Osteocyte (in vitro differentiated cells): Measurements from ENCODE around the gene HMG20A. TPM values are rescaled to one million over a fixed set of nuclear protein-coding genes. Genes with fewer than 3 reads are reported as not detected.

Experiments used
- DNase-seq: peaks from one replicate; pipeline ENCODE4 v3.0.0; 2021; ENCODE audit warnings: mixed read lengths; ENCODE audit not compliant: unreplicated experiment; ENCODE audit errors: extremely low spot score
- H3K27ac Mint-ChIP-seq: one replicate; pipeline ENCODE4 v1.8.0; 2021; ENCODE audit warnings: mild to moderate bottlenecking, mixed read lengths; ENCODE audit not compliant: unreplicated experiment
- H3K27me3 Mint-ChIP-seq: one replicate; pipeline ENCODE4 v1.8.0; 2021; ENCODE audit warnings: mixed read lengths; ENCODE audit not compliant: unreplicated experiment
- H3K36me3 Mint-ChIP-seq: one replicate; pipeline ENCODE4 v1.8.0; 2021; ENCODE audit warnings: mixed read lengths; ENCODE audit not compliant: unreplicated experiment
- H3K4me1 Mint-ChIP-seq: one replicate; pipeline ENCODE4 v1.8.0; 2021; ENCODE audit warnings: mixed read lengths; ENCODE audit not compliant: unreplicated experiment
- H3K4me3 Mint-ChIP-seq: one replicate; pipeline ENCODE4 v1.8.0; 2021; ENCODE audit warnings: mild to moderate bottlenecking, moderate library complexity, mixed read lengths; ENCODE audit not compliant: unreplicated experiment
- H3K9me3 Mint-ChIP-seq: one replicate; pipeline ENCODE4 v1.8.0; 2021; ENCODE audit warnings: mixed read lengths; ENCODE audit not compliant: unreplicated experiment
- CTCF ChIP-seq: fragments of 200-600 bp; sonication (generic); IDR thresholded peaks from 2 replicates; pipeline ENCODE4 v1.5.0; 2021; ENCODE audit warnings: antibody characterized with exemption, mild to moderate bottlenecking, moderate library complexity
- total RNA-seq: library from RNA; stranded (reverse); gene quantifications from 2 replicates; pipeline ENCODE4 v1.2.1, GENCODE V29; 2021

HMG20A gene
- total RNA-seq, 1 donor from 2014 or later = 49.5 TPM

- no peaks in the 10 kb centered on the region for H3K9me3 Mint-ChIP-seq
- no peaks in the 10 kb centered on the region for H3K27me3 Mint-ChIP-seq
- H3K4me3 Mint-ChIP-seq = no peak overlapping the region
- DNase-seq = no peak
- H3K36me3 Mint-ChIP-seq = no peaks in the 10 kb centered on the region
- TF ChIP-seq CTCF = no peak
- H3K27ac Mint-ChIP-seq = no peak overlapping the region
- H3K4me1 Mint-ChIP-seq = peaks cover 55% of the 10 kb centered on the region
Observed at GRCh38 chr15:77412972-77413698, 7.6 kb upstream of the HMG20A start.

DNA sequence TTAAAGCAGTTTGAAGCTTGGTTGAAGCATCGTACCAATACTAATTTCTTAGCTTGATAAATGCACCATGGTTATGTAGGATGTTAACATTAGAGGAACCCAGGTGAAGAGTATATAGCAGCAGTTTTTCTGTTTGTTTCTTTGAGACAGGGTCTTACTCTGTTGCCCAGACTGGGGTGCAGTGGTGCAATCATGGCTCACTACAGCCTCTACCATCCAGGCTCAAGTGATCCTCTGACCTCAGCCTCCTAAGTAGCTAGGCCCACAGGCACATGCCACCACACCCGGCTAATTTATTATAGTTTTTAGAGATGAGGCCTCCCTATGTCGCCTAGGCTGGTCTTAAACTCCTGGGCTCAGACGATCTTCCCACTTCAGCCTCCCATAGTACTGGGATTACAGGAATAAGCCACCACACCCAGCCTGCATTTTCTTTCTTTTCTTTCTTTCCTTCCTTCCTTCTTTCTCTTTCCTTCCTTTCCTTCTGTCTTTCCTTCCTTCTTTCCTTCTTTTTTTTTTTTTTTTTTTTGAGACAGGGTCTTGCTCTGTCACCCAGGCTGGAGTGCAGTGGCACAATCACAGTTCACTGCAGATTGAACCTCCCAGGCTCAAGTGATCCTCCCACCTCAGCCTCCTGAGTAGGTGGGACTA lies 6.9 kb upstream of the HMG20A start:
- Mint-ChIP-seq H3K27me3 (no peaks in the 10 kb centered on the region), H3K27ac (no peak overlapping the region), H3K4me1 (peaks cover 57% of the 10 kb centered on the region), H3K4me3 (no peak overlapping the region), H3K36me3 (no peaks in the 10 kb centered on the region), H3K9me3 (no peaks in the 10 kb centered on the region)
- no peak for TF ChIP-seq CTCF
- no peak for DNase-seq

DNA sequence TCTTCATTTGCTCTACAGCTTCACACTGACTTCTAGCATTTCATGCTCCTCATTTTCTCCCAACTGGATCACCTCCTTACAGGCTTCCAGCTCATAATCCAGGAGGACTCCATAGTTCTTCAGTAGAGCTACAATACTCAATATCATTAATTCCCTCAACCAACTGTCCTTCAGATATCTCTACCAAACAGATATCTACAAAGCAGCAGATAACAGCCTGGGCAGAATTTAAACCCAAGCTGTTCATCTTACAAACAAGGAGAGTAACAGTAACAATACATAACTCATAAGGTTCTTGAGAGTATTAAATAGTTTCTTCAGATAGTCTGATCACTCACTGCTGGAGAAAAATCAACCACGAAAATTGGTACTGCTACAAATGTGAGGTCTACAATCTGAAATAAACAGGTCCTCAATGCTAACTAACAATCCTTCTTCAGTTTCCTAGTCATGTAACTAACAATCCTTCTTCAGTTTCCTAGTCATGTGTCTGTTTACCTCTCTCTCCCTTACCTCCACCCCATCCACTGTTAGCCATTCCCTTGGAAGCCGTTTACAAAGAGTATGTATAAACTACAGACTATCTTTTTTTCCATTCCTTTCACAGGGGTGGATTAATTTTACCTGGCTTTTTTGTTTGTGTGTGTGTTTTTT lies 5.8 kb upstream of the HMG20A start:
- Mint-ChIP-seq H3K4me3 (no peak overlapping the region), H3K9me3 (no peaks in the 10 kb centered on the region), H3K36me3 (peaks cover 2% of the 10 kb centered on the region), H3K4me1 (peaks cover 46% of the 10 kb centered on the region), H3K27ac (no peak overlapping the region), H3K27me3 (no peaks in the 10 kb centered on the region)
- DNase-seq = no peak
- TF ChIP-seq CTCF = no peak

DNA sequence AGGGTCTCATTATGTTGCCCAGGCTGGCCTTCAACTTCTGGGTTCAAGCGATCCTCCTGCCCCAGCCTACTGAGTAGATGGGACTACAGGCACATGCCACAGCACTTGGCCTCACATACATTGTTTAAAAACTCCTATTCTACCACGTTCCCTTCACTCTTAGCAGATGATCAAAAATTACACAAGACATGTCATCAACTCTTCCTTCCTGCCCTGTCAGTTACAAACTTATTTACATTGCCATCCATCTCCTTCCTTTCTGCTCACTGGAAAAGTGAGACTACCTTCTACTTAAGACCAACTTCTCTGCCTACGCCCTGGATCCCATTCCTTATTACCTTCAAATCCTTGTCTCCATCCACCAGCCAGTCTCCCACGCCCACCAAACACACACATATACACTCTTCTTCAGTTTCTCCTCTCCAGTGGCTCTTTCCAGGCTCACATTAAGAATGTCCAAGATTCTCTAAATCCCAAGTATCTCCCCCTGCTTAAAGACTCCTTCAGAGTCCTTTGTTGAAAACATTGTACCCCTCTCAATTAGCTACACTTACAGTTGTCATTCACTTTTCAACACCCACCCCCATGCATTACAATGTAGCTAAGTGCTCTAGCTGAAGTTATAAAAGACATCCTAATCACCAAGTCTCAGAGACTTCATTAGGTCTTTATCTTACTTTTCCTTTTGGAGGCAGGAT lies 5.1 kb upstream of the HMG20A start:
- no peak for DNase-seq
- TF ChIP-seq CTCF = no peak
- Mint-ChIP-seq H3K4me1 (peaks cover 39% of the 10 kb centered on the region), H3K9me3 (no peaks in the 10 kb centered on the region), H3K27me3 (no peaks in the 10 kb centered on the region), H3K4me3 (no peak overlapping the region), H3K27ac (no peak overlapping the region), H3K36me3 (peaks cover 2% of the 10 kb centered on the region)

DNA sequence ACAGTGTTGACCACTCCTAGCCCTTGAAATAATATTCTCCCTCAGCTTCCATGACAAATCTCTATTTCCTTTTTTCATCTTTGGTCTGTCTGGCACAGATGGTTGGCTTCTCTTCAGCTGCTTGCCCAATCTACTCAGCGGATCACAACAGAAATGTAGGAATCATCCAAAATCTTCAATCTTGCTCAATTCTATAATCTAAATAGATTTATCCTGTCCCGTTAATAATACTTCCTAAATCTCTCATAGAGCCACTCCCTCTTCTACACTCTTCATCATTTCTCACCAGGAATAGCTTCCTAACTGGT lies 4.6 kb upstream of the HMG20A start:
- no peak for DNase-seq
- H3K27me3 Mint-ChIP-seq = no peaks in the 10 kb centered on the region

More for the DNA sequence above, 4.6 kb upstream of the HMG20A start:
- Mint-ChIP-seq H3K27ac (no peak overlapping the region), H3K9me3 (no peaks in the 10 kb centered on the region), H3K4me1 (peaks cover 36% of the 10 kb centered on the region), H3K36me3 (peaks cover 2% of the 10 kb centered on the region), H3K4me3 (no peak overlapping the region)
- TF ChIP-seq CTCF = no peak
